Measurements from ENCODE around the gene NAT14.
A peak's percentile ranks its signal among the peaks of the same experiment; 100 is the strongest.

NAT14 gene

DNA sequence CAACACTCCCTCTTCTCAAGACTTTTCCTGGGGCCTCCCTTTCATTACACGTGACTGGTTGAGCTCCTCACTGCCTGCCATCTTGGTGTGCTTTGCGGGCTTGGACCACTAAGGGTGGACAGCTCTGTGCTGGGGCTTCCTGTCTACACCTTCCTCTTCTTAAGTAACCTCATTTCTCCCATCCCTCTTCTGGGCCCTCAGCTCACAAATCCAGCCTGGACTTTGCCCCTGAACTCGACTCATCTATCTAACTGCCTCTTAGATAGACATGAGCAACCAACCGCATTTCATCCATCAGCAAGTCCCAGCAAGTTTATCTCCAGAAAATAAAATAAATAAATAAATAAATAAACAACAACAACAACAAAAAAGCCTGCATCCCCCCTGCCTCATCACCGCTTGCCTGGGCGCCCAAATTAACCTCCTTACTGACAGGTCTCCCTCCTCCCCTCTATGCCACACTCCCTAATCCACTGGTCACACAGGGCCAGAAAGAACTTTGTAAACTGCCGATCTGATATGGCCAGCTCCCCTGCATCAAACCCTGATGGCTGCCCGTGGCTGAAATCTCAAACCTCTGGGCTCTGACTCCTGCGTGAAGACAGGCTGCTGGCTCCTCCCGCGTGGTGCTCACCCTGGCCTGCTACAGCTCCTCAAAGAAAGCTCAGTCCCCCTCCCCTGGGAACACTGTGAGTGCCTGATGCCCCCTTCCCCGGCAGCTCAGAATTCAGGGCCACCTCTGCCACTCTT lies 31.3 kb upstream of the NAT14 start:
- no peak for DNase-seq

DNA sequence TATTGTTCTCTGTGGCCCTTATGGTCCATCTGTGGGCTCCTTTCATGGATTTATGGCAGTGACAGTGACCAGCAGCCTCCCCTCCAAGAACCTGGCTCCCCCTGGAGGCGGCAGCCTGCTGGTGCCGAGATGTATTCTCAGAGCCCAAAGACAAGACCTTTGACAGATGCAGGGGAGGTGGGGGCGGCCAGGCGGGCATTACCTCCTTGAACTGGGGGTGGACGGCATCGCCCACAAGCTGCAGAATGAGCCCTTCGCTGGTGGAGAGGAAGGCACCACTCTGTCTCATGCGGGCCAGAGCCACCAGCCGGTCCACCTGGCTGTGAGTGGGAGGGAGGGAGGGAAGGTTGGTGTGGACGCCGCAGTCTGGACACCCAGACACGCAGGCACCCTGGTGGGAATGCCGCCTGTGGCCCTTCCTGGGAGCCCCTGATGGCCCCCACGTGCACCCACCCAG lies 30.2 kb upstream of the NAT14 start:
- DNase-seq: peak; percentile 85

DNA sequence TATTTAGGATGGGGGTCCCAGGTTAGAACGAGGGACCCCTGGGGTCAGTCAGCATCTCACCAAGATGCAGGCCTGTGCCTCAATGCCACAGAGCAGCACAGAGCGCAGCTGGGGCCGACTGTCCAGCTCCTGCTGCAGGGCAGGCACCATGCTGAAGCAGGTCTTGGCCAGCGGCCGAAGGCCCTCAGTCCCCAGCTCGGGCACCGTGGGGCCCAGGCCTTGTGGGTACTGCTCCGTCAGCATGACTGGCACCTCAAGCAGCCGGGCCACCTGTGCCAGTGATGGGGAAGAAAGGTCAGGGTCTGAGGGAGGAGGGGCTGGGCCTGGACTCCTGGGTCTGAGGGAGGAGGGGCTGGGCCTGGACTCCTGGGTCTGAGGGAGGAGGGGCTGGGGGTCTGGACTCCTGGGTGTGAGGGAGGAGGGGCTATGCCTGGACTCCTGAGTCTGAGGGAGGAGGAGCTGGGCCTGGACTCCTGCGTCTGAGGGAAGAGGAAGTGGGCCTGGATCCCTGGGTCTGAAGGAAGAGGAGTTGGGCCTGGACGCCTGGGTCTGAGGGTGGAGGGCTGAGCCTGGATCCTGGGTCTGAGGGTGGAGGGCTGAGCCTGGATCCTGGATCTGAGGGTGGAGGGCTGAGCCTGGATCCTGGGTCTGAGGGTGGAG lies 29.3 kb upstream of the NAT14 start:
- no peak for DNase-seq

DNA sequence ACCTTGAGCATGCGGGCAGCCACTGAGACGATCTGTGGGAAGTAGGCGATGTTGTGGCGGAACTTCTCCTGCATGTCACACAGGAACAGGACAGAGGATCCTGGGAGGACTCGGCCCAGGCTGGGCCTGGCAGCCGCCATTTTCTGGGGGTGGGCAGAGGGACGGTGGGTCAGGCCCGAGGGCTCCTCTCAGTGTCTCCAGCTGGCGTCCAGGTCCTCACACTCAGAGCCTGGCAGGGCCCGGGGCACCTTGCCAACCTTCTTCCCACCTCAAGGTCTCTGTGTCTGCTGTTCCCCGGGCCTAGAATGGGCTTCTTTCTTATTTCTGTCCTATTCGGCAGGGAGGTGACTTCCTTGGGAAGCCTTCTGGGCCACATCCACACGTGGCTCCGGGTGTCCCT lies 28.6 kb upstream of the NAT14 start:
- no peak for DNase-seq

DNA sequence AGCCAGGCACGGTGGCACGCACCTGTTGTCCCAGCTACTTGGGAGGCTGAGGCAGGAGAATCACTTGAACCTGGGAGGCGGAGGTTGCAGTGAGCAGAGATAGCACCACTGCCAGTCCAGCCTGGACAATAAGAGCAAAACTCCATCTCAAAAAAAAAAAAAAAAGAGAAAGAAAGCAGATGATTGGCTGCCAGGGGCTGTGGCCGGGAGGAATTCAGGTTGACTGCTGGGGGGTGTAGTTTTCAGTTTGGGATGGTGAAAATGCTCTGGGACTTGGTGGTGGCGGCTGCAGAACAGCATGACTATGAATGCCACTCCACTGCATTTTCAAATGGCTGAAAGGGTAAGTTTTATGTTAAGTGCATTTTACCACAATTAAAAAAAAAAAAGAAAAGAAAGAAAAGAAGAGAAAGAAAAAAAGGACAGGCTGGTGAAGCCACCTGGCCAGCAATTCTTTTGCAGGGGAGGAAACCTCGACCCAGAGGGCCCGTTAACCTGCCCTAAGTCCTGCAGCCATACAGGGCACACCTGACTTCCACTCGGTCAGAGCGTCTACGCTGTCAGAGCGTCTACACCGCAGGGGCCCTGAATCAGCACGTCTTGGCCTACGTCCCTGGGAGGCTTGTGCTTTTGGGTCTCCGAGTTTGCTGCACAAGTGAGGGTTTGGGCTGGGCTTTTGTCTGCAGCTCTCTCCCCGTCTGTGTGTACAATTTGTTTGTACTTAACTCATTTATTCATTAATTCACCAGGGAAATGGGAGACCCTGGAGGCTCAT lies 27.1 kb upstream of the NAT14 start:
- DNase-seq: no peak

DNA sequence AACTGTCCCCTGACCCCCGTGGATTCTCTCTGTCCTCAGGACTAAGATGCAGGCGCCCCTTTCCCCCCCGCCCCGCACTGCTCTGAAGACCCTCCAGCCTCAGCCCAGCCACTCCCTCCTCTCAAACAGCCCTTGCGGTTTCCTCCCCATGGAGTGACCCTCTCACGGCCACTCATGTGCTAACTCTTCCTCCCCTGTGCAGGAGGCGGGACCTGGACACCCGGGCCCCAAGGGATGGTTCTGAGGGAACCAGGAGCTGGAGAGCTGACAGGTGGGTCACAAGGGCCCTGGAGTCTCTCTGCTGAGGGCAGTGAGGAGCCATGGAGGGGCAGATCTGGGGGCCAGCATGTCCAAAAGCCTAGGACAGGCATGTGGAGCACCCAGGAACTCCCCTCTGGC lies 25.4 kb upstream of the NAT14 start:
- DNase-seq: peak; percentile 54

DNA sequence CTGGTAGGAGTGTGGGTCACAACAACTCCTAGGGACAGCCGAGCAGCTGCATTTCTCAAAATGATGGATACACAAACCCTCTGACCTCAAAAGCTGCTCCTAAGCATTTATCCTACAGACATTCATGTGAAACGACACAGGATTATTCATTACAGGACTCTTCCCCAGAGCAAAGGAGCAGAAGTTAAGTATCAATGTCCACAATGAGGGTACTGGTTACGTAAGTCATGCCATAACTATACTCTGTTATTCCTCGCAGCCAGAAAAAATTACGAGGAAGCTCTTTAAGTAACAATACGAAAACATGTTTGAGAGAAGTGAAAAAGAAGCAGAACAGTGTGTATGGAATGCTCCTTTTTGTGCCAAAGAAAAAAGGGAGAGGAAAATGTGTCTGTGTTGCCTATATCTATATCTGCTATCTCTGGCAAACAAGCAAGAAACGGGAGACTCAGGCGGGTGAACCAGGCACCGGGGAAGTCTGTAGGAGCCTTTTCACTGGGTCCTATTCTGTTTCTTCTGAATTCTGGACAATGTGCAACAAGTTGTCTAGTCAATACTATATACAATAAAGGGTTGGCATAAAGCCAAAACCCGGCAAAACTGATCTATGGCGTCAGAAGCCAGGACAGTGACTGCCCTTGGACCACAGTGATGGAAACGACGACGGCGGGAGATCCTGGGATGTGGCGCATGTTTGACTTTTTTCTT lies 24.9 kb upstream of the NAT14 start:
- no peak for DNase-seq

DNA sequence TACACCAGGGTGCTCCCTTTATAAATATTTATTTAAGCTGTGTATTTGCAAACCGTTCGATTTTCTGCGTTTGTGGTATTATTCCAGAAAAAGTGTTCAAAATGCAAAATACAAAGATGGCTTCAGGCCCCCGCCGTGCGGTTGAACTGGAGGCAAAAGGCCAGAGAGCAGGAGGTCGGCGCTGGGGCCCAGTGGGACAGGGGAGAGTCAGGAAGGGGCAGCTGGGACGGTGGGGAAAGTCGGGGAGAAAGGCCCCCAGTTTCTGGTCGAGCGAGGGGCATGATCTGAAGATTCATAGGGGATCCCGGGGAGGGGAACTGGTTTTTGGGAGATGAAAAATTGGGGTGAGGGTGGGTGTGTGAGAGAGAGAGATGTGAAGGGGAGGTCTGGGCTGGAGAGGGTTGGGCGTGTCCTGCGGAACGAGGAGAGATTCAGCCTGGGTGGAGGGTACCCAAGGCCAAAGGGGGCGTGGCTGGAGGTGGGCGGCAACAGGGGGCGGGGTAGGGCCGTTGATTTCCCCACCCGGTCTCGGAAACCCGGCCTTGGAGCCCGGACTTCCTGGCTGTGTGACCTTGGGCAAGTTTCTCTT lies 24.2 kb upstream of the NAT14 start:
- peak; percentile 88 for DNase-seq

DNA sequence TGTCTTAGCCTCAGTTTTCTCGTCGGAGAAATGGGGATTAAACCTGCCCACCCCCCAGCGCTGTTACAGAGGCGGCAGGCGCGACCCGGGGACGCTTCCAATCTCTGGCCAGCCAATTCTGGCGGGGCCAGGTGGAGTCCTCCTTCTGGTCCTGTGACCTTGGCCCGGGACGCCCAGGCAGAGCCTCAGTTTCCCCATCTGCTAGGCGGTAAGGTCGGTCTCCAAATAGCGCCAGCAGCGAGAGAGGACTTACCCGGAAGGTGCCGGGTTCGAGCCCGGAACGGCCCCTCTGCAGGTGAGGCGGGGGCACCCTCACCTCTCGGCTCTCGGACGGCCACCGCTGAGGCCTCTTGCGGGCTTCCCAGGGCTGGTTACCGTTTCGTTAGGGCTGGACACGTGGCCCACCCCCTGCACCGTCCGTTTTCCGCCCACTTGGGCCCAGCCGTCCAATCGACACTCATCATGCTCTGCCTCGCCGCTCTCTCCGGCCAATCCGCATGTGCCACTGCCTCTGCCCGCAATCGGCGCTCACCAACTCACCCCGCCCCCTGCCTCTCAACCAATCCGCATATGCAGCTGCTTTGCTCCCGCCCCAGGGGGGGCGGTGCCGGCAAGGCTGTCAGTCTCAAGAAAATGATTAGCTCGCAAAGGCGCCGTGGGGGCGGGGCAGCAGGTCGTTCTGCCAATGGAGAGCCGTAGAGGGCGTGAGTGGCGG lies 23.6 kb upstream of the NAT14 start, which contains the start of gene ISOC2:
Gene ISOC2, minus strand, starts transcription at position 384 of the 715 bp plus-strand sequence. CDS start 5,156 bp downstream, outside the sequence.
- DNase-seq: peak; percentile 100

DNA sequence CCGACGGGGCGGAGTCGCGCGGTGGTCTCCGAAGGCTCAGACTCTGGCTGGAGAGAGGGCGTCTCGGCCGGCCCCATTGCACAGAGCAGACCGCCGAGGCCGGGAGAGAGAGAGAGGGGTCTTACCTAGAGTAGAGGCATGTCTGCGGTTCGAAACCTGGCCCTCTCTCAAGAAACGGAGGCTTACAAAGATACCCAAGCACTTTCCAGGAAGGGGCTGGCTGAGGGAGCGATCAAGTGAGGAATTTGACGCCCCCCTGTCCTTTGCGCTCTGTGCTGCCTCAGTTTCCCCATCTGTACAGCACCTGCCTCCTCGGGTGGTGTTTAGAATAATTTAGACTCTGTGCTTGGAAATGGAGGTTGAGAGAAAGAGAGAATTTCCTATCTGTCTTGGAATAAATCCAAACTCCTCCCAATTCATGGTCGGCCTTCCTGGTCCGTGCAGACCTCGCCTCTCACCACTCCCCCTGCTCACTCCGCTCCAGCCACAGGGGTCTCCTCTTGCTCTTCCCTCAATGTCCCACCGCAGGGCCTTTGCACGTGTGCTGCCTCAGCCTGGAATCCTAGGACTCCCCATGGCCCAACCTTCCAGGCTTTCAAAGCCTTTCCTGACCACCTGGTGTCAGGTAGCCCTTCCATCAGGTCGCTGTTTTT lies 22.9 kb upstream of the NAT14 start:
- DNase-seq: no peak

DNA sequence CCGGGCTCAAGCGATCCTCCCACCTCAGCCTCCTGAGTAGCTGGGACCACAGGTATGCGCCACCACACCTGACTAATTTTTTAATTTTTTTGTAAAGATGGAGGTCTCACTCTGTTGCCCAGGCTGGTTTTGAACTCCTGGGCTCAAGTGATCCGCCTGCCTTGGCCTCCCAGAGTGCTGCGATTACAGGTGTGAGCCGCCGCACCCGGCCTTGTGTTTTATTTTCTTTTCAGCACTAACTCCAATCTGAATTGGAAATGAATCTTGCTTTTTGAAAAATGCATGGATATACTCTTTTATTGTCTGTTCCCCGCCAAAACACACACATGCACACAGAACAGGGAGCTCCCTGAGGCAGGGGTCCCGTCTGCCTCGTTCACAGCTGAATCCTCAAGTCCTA lies 22.3 kb upstream of the NAT14 start:
- DNase-seq: no peak

DNA sequence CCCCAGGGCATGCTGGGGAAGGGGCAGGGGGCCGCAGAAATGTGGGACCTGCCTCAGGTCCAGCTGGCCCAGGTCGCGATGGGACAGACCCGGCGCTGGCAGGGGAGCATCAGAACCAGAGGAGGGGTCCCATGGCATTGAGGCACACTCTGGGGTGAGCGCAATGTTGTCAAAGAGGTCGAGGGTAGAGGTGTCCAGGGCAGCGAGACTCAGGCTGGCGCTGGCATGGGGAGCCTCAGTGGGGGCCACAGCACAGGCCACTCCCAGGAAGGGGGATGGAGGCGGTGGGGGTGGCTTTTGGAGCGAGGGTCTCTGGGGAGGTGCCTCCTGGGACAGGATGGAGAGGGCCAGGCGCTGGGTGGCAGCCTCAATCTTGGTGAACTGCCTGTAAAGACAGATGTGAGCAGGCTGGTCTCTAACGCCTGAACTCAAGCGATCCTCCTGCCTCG lies 21.4 kb upstream of the NAT14 start:
- no peak for DNase-seq

DNA sequence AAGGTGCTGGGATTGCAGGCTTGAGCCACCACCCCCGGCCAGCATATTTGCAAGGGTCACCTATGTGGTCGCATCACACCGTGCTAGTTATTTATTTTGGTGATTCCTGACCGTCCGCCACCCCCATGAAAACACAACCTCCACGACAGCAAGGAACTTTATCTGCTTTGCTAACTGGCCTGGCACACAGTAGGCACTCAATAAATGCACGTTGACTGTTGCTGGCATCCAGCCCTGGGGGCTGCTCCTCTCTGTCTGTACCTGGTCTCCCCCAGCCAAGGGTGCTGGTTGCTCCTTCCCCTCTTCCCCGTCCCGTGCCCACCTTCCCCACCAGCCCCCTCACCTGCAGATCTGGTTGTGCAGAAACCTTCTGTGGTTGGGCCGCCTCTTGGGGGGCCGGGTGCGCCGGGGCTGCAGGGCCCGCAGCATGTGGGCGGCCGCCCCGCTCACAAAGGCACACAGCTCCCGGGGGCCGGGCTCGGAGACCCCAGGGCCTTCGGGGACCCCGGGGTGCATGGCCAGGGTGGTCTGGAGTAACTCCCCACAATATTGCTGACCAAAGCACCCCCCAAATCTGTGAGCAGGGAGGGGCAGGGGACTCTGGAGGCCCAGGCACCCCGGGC lies 20.8 kb upstream of the NAT14 start:
- no peak for DNase-seq

DNA sequence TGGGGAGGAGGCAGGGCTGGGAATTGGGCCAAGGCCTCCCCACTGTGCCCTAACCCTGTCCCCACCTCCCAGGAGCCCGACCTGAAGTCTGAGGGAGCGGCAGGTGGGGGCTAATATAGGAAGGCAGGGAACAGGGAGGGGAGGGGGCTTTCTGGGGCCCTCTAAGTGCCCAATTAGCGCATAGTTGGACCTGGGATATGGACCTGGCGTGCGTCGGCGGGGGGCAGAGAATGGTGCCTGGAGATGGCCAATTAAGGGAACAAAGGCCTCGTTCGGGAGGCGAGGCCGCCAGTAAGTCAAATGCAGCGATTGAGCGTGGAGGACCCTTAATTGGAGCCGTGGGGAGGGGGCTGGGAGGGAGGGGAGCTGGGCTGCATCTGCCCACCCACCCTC lies 20.3 kb upstream of the NAT14 start, which contains the start of gene C19orf85:
Gene C19orf85, minus strand, starts transcription at position 90 of the 393 bp plus-strand sequence. CDS start 197 bp downstream, outside the sequence.
- no peak for DNase-seq

DNA sequence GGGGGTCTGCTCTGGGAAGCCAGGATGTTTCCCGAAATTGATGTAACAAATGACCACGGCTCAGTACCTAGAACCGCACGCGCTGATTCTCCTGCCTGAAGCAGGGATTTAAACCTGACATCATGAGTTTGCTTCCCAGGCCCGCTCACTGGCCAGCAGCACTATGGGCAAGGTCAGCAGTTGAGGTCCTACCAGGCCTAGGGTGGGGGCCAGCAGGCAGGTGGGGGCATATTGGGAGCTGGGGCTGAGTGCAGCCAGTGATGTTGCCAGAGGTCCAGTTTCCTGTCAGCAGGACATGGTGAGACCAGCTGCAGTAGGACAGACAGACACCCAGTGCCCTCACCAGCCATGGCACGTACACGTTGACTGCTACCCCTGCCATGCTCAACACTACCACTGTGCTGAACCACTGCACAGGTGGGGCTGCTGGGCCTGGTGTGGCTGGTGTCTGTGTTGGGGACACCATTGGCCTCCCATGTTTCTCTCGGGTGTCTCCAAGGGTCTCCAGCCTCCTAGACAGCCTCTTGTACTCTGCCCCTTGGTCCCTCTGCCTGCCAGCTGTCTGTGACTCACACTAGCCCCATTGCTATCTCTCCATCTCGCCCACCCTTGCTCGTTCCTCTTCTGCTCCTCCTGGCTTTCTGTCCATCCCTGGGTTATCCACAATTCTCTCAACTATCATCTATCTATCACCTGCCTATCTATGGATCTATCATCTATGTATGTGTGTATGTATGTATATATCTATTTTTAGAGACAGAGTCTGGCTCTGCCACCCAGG lies 19.3 kb upstream of the NAT14 start:
- DNase-seq: no peak

DNA sequence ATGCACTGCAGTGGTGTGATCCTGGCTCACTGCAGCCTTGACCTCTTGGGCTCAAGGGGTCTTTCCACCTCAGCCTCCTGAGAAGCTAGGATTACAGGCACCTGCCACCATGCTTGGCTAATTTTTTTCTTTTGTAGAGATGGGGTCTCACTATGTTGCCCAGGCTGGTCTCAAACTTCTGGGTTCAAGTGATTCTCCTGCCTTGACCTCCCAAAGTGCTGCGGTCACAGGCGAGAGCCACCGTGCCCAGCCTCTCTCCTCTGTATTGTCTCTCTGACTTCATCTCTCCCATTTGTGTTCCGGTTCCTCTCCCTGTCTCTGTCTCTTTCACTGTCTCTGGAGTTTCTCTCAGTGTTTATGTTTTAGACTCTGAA lies 18.8 kb upstream of the NAT14 start:
- DNase-seq: no peak

DNA sequence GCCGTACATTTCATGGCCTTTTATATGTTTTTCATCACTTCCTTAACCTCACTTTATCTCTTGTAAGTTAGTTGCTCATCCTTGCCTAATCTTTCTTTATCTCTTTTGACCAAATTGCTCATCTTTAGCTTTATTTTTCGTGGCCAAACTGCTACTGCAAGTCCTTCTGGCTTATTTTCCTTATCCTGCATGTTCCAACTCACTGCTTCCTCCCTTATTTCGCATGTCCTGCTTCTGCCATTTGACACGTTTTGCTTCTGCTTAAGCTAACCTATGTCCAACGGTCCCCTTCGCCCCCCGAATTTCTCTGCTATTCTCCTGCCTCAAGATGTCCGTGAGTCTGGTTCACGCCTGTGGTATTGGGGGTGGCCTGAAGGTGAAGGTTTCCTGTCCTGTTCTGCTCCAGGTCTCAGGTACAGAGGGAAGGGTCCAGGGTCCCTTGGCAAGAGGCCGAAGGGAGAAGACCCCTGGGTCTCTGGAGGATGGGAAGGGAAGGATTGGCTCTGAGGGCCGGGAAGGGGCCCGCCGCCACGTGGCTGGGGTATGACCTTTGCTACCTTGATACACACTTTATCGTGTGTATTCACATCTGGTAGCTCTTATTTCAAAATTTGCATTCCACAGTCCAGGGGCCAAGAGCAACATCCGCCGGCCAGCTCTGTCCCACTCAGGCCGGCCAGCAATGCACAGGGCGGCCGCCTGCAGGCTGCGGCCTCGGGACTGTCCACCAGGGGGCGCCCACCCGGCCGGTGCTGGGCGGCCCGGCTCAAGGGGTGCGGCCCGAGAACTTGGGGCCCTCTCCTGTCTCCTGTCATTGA lies 17.5 kb upstream of the NAT14 start:
- no peak for DNase-seq

DNA sequence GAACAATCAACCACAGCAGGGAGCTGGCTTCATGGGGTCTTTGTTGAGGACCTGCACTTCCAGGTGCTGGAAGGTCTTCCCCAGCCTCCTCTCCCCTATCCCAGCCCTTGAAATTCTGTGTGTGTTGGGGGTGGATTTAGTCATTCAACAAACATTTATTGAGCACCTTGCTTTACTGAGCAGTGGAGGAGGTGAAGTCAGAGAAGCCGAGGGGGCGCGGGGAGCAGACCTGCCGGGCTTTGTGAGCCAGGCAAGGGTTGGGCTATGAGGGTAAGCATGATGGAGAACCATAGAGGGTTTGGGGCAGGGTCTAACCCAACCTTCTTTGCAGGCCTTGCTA lies 17.0 kb upstream of the NAT14 start:
- no peak for DNase-seq

DNA sequence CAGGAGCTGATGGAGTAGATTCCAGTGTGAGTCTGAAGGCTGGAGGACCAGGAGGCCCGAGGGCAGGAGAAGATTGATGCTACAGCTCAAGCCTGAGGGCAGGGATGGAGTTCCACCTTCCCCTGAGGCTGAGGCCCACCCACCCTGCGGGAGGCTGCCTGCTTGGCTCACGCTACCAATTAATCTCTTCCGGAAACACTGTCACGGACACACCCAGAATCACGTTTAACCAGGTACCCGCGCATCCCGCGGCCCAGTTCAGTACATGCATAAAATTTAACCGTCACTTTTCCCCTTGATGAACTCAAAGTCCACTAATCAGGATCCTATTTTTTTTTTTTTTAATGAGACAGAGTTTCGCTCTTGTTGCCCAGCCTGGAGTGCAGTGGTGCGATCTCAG lies 13.7 kb upstream of the NAT14 start:
- DNase-seq: no peak

Measured in islet precursor cell (in vitro differentiated cells).